Type B pancreatic cell (in vitro differentiated cells): Measurements from ENCODE around the gene ACP3. TPM values are rescaled to one million over a fixed set of nuclear protein-coding genes. Genes with fewer than 3 reads are reported as not detected.
"Not testable (repeated sequence)": the region's sequence is repeated elsewhere in the genome, so short reads cannot be mapped to it uniquely, and the experiment has no call there.

ENCODE experiments used
- DNase-seq: peaks from one replicate; pipeline ENCODE4 v3.0.0; 2021; ENCODE audit warnings: mixed read lengths; ENCODE audit not compliant: unreplicated experiment; ENCODE audit errors: extremely low spot score
- H3K27ac Mint-ChIP-seq: 2 replicates; pipeline ENCODE4 v1.8.0; 2021; ENCODE audit warnings: mild to moderate bottlenecking, mixed read lengths
- H3K27me3 Mint-ChIP-seq: 2 replicates; pipeline ENCODE4 v1.8.0; 2021; ENCODE audit warnings: mixed read lengths
- H3K36me3 Mint-ChIP-seq: 2 replicates; pipeline ENCODE4 v1.8.0; 2021; ENCODE audit warnings: mixed read lengths
- H3K4me1 Mint-ChIP-seq: one replicate; pipeline ENCODE4 v1.8.0; 2021; ENCODE audit warnings: mixed read lengths; ENCODE audit not compliant: unreplicated experiment
- H3K4me3 Mint-ChIP-seq: 2 replicates; pipeline ENCODE4 v1.8.0; 2021; ENCODE audit warnings: mild to moderate bottlenecking, mixed read lengths
- H3K9me3 Mint-ChIP-seq: 2 replicates; pipeline ENCODE4 v1.8.0; 2021; ENCODE audit warnings: mixed read lengths
- CTCF ChIP-seq: fragments of 200-600 bp; sonication (generic); conservative IDR thresholded peaks from 2 replicates; pipeline ENCODE4 v1.5.0; 2021; ENCODE audit warnings: antibody characterized with exemption, mild to moderate bottlenecking
- total RNA-seq: library from RNA; stranded (reverse); gene quantifications from 2 replicates; pipeline ENCODE4 v1.2.1, GENCODE V29; 2021; ENCODE audit warnings: low replicate concordance

ACP3 gene
- total RNA-seq, 1 donor from 2014 or later, result 8.2 TPM

DNA sequence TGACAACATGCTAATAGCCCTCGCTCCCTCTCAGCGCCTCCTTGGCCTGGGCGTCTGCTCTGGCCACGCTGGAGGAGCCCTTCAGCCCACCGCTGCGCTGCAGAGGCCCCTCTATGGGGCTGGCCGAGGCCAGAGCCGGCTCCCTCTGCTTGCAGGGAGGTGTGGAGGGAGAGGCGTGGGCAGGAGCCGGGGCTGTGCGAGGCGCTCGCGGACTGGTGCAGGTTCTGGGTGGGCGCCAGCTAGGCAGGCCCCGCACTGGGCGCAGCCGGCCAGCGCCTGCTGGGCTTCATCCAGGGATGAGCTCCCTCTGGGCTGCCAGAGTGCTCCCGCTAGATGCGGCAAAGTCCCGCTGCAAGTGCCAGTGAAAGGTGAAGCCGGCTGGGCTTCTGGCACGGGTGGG, 79.0 kb downstream of the ACP3 start:
- Mint-ChIP-seq H3K36me3 (no peaks in the 10 kb centered on the region), H3K4me1 (no peaks in the 10 kb centered on the region), H3K27me3 (no peaks in the 10 kb centered on the region), H3K9me3 (peaks cover 3% of the 10 kb centered on the region), H3K27ac (no peak overlapping the region), H3K4me3 (no peak overlapping the region)
- DNase-seq, result no peak
- no peak for TF ChIP-seq CTCF

- not testable (repeated sequence) for H3K27me3 Mint-ChIP-seq, H3K4me3 Mint-ChIP-seq, H3K9me3 Mint-ChIP-seq, H3K27ac Mint-ChIP-seq, H3K36me3 Mint-ChIP-seq, DNase-seq, H3K4me1 Mint-ChIP-seq
Measured at GRCh38 chr3:132396776-132397175, 79.6 kb downstream of the ACP3 start.

DNA sequence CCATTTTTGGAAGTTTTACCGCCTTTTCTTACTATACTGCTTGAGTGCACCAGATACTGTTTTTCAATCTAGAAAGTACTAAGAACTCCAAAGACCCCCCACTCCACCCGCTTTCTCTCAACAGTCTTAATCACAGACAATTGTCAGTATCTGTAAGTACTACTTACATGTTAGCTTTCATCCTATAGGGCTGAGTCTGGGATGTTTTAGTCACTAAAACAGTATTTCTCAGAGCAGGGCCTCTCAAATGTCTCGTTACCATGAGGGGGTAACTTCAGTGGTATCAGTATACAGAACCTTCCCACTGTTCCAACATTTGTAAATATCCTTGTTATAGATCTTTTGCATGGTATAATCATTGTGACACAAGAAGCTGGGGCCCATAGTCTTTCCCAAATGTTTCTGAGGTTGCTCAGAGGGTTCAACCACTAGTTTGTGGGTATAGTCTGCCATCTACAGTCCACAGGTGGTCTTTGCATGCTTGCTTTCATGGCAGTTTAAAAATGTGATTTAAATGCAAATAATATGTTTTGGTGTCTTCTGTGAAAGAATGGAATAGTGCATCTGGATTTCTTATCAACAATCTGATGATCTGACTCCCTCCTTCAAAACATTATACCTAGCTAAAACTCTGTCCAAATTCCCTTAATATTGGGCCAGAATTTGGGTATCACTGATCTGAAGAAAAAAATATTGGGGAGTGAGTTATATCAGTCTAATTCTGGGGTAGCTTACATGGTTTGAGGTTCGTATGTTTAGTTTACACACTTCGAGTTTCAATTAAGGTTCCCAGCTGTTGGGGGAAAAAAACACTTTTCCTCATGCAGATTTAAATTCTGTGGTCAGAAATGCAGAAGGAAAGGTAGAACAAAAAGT, 82.1 kb downstream of the ACP3 start:
- peak; percentile 92 for TF ChIP-seq CTCF
- H3K27me3 Mint-ChIP-seq, result peaks cover 9% of the 10 kb centered on the region
- H3K4me1 Mint-ChIP-seq, result no peaks in the 10 kb centered on the region
- peaks cover 3% of the 10 kb centered on the region for H3K9me3 Mint-ChIP-seq
- no peak overlapping the region for H3K27ac Mint-ChIP-seq
- no peak overlapping the region for H3K4me3 Mint-ChIP-seq
- DNase-seq, result no peak
- no peaks in the 10 kb centered on the region for H3K36me3 Mint-ChIP-seq

DNA sequence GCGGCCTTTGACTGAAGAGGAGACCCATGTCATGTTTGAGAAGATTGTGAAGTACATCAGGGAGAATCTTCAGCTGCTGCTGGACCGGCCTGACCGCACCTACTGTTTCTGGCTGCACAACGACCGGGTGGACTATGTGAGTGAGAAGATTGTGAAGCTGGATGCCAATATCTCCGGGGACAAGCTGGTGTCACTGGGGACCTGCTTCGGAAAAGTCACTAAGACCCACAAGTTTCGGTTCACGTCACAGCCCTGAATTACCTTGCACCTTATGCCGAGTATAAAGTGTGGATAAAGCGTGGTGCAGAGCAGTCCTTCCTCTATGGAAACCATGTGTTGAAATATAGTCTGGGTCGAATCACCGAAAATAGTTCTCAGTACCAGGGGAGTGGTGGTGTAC, 84.0 kb downstream of the ACP3 start:
- DNase-seq, result no peak
- no peaks in the 10 kb centered on the region for H3K36me3 Mint-ChIP-seq
- H3K4me1 Mint-ChIP-seq, result no peaks in the 10 kb centered on the region
- no peak for TF ChIP-seq CTCF
- H3K27me3 Mint-ChIP-seq, result peaks cover 9% of the 10 kb centered on the region
- H3K27ac Mint-ChIP-seq, result no peak overlapping the region
- no peak overlapping the region for H3K4me3 Mint-ChIP-seq
- H3K9me3 Mint-ChIP-seq, result no peaks in the 10 kb centered on the region

- Mint-ChIP-seq H3K4me3 (no peak overlapping the region), H3K27me3 (peaks cover 12% of the 10 kb centered on the region), H3K4me1 (no peaks in the 10 kb centered on the region), H3K27ac (no peak overlapping the region), H3K9me3 (no peaks in the 10 kb centered on the region), H3K36me3 (no peaks in the 10 kb centered on the region)
- TF ChIP-seq CTCF, result no peak
- no peak for DNase-seq
Measured at GRCh38 chr3:132404276-132404675, 87.1 kb downstream of the ACP3 start.

DNA sequence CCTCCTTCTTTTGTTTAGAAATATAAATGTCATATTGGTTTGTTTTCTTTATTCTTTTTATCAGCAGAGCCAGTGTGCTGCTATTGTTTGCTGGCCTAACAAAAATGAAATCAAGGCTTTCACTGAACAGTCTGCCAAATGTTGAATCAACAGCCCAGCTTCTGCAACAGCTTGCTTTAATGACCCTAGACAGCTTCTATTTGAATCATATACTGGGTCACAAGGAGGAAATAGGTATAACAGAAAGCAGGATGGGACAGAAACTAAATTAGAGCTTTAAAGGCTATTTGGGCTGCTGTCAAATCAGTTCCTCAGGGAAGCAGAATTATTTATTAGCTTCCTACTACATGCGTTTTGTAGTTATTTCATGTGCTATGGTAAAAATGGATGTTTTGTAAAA, 88.0 kb downstream of the ACP3 start:
- no peak for DNase-seq
- Mint-ChIP-seq H3K4me1 (no peaks in the 10 kb centered on the region), H3K9me3 (no peaks in the 10 kb centered on the region), H3K36me3 (no peaks in the 10 kb centered on the region), H3K4me3 (no peak overlapping the region), H3K27me3 (peaks cover 12% of the 10 kb centered on the region), H3K27ac (no peak overlapping the region)
- TF ChIP-seq CTCF, result no peak
